Measurements from ENCODE around the gene NT5C2. TPM values are rescaled to one million over a fixed set of nuclear protein-coding genes. Genes with fewer than 3 reads are reported as not detected.

NT5C2 gene
- total RNA-seq, 1 donor from 2014 or later: 92.6 TPM

DNA sequence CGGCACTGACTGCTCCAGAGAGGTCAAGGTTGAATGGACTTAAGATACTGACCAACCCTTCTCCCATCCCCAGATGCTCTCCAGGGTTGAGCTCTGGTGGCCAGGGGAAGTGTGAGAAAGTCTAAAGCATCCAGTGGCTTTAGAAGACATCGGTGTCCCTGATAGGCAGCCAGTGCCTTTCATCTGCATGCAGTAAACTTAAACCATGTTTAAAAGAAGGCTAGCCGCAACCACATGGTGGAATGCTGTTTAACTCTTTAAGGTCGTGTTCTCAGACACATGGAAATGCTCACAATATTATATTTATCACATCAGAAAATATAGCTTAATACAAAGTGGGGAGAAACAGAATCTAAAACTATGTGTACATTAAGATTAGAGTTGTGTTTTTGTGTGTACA, 138.0 kb downstream of the NT5C2 start:
- DNase-seq: no peak

DNA sequence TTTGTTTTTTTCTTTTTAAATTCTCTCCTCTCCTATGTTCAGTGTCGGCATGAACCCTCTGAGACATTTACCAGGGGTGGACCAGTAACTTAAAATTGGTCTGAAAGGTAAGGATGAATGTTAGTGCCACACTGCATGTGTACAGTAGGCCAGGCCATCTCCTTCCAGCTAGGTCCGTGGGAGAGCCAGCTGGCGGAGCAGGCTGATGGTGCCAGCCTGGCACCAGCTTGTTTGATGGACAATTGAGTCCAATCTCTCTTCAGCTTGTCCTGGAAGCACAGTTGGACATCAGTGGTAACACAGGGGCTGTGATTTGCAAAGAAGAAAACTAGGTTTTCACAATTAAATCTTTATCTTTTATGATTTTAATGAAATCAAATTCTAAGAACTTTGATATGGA, 138.5 kb downstream of the NT5C2 start:
- DNase-seq: no peak

DNA sequence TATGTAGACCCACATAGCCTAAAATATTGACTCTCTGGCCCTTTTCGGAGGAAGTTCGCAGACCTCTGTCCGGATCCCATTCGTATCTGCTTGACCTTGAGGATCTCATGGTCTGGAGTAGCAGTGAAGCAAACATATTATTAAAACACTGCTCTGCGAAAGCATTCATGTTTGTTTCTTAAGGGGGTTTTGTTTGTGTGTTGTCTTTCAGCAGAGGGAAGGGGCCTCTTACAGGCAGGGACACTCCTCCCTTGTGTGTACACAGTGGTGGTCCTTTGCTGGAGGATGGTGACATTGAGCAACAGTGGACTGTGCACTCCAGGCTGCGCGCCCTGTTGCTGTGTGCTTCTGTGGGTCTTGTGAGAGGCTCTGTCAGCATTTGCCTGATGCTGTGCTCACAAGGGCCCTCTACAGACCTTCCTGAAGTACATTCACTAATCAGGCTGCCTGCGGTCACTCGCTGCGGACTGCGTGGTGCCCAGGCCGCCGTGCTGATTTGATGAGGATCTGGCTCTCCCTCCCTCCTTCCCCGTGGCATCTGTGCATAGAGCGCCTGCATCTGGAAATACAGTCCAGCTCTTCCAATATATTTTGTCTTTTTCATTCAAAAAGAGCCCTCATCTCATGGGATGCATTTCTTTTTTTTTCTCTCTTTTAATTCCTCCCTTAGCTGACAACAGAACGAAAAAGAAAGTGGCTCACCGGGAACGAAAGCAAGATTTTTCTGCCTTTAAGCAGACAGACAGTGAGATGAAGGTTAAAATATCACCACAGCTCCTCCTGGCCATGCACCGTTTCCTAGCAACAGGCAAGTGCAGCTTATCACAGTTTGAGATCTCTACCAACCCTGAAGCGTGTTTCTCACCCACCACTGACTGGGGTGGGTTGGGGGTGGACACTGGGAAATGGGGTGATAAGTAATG, 139.2 kb downstream of the NT5C2 start:
- peak; percentile 23 for DNase-seq

- DNase-seq: no peak
Measured at GRCh38 chr10:103049237-103049636, 143.8 kb downstream of the NT5C2 start.

- no peak for DNase-seq
Measured at GRCh38 chr10:103047381-103047780, 145.7 kb downstream of the NT5C2 start.

GRCh38 chr10:103045961-103046360, 147.1 kb downstream of the NT5C2 start:
- DNase-seq: no peak

- DNase-seq: peak; percentile 49
Measured at GRCh38 chr10:103044942-103045489, 148.1 kb downstream of the NT5C2 start.

- no peak for DNase-seq
Measured at GRCh38 chr10:103042908-103043307, 150.2 kb downstream of the NT5C2 start.

DNA sequence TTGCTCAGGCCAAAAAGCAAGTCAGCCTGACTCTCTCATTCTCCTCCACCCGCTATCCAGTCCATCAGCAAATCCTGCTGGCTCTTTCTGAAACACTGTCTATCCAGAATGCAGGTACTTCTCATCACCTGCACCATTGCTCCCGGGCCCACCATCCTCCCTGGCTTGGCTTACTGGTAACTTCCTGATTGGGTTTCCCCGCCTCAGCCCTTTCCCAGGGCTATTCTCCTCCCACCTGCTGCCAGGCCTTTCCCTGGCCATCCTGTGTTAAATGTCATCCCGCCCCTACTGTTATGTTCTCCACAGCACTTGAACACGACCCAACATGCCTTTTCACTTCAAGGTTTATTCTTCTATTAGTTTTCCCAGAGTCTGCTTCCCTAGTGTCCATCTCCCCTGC, 150.9 kb downstream of the NT5C2 start:
- DNase-seq: no peak

DNA sequence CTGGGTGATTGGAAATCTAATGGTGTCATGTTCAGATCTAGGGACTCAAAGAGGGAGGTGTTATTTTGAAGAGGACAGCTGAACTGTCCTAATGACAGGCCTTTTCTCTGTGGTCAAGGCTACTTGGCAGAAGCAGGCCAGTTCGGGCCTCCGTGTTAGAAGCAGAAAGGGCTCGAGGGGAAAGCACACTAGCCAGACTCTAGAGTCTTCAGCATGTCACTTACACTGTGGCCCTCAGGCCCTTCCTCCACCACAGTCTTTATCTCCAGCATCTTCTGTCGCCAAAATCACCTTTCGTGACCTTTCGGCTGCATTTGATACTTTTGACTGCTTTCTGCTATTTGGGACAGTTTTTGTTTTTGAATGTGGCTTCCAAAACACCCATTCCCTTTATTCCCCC, 151.7 kb downstream of the NT5C2 start:
- no peak for DNase-seq

DNA sequence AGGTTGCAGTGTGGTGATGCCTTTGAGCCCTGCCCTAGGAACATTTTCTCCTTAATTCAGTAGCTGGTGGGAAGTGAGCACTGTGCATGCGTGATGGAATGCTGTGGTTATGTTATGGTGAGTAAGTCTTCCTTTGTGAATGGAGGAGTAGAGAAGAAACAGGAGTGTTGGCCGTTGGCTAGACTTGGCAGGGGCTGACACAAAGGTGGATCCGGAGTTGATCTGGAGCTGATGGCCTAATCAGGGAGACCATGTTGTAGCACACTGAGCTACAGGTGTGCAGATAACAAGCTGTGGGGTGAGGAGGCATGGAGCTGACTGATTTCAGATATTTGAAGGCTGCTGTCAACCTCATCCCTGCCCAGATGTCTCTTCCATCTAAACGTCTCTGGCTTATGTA, 152.7 kb downstream of the NT5C2 start:
- DNase-seq: no peak

DNA sequence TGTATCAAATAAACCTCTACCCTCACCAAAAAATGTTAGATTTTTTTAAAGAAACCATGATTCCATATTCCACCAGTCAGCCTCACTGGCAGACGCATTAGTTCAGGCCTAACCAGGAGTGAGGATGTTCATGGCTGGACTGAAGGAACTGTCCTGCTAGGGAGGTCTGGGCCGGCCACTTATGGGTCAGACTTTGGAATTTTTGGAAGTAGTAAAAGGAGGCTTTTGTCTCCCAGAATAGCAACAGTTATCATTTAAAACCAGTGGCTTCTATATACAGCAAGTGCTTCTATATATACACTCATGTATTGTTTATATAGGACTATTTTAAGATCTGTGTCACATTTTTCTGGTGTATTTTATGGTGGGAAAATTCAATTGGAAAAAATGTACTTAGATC, 154.5 kb downstream of the NT5C2 start:
- no peak for DNase-seq

Other genes with a start within 250 kb of the NT5C2 start
- not detected for gene RPEL1, start 52.6 kb upstream of the NT5C2 start, total RNA-seq
- 0.99 TPM for gene INA, start 83.9 kb upstream of the NT5C2 start, total RNA-seq
- 8.9 TPM for gene PCGF6, start 157.9 kb upstream of the NT5C2 start, total RNA-seq
- gene TAF5, start 174.7 kb upstream of the NT5C2 start, total RNA-seq: 4.9 TPM
- 144 TPM for gene ATP5MK, start 203.2 kb upstream of the NT5C2 start, total RNA-seq
- gene PDCD11, start 203.4 kb upstream of the NT5C2 start, total RNA-seq: 25.1 TPM

Measured in skin of body (tissue), 2 donors.